Measurements from ENCODE around the gene NBAS. TPM values are rescaled to one million over a fixed set of nuclear protein-coding genes. Genes with fewer than 3 reads are reported as not detected.

The NBAS gene
- total and polyA plus RNA-seq, 2 of the 13 experiments (the other 11 are each of a cell fraction or from before 2014, with no cell fraction given): 33.6 to 58.7 TPM

DNA sequence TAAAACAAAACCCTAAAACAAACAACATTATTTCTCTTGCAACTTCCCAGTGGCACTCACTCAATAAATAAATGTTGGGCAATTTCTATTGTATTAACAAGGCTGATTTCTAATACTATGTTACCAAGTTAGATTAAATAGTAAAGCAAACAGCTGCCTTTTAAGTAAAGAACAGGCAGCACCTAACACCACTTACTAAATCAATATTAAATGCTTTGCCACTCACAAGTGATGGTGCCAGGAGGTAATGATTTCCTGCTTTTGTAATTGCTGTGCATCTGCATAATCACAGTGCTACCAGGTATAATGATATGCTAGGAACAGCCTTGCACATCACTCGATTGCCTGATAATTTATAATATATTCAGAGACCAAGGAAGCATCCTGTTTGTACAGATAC, 276.5 kb downstream of the NBAS start:
- TF ChIP-seq ZNF337 (CRISPR knock-in tag; IDR thresholded peaks at IDR 0.05; ENCODE audit: borderline replicate concordance, low read depth) (no peak), SOX13 (IDR thresholded peaks at IDR 0.05) (no peak), SOX13 (CRISPR knock-in tag; conservative IDR thresholded peaks at IDR 0.05 in 1 of 2, IDR thresholded peaks at IDR 0.05 in 1 of 2) (no peak), PCBP1 (IDR thresholded peaks at IDR 0.05; ENCODE audit: borderline replicate concordance, low read depth, low read length) (no peak), ZIK1 (CRISPR knock-in tag; IDR thresholded peaks at IDR 0.05; ENCODE audit: borderline replicate concordance, low read depth) (no peak), HDAC6 (IDR thresholded peaks at IDR 0.05; ENCODE audit: low read depth, low read length) (no peak), ZBTB1 (CRISPR knock-in tag; IDR thresholded peaks at IDR 0.05; ENCODE audit: borderline replicate concordance) (no peak), ZNF710 (CRISPR knock-in tag; IDR thresholded peaks at IDR 0.05; ENCODE audit: borderline replicate concordance) (no peak), ZNF34 (CRISPR knock-in tag; IDR thresholded peaks at IDR 0.05; ENCODE audit: borderline replicate concordance) (no peak), HOXA5 (CRISPR knock-in tag; IDR thresholded peaks at IDR 0.05) (no peak), HMG20A (CRISPR knock-in tag; IDR thresholded peaks at IDR 0.05; ENCODE audit: borderline replicate concordance) (no peak), MBD4 (IDR thresholded peaks at IDR 0.05; ENCODE audit: borderline replicate concordance, low read length) (no peak)
- TF ChIP-seq, protein P1, sequence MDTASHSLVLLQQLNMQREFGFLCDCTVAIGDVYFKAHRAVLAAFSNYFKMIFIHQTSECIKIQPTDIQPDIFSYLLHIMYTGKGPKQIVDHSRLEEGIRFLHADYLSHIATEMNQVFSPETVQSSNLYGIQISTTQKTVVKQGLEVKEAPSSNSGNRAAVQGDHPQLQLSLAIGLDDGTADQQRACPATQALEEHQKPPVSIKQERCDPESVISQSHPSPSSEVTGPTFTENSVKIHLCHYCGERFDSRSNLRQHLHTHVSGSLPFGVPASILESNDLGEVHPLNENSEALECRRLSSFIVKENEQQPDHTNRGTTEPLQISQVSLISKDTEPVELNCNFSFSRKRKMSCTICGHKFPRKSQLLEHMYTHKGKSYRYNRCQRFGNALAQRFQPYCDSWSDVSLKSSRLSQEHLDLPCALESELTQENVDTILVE (CRISPR knock-in tag; IDR thresholded peaks at IDR 0.05): no peak
- ChIA-PET POLR2A (no interaction called here), CTCF (ENCODE audit: low intra/inter-chr PET ratio, low total read pairs) (no interaction called here)
- H3K36me3 ChIP-seq (replicated peaks in 1 of 2; ENCODE audit: control insufficient read depth in 1 of 2, insufficient read depth in 2 of 2, low read length in 2 of 2): peaks cover 7 to 39% of the 10 kb centered on the region in 2 experiments
- peaks cover 12% of the 10 kb centered on the region for H3K4me1 ChIP-seq (ENCODE audit: insufficient read depth, low read length)
- H3K79me2 ChIP-seq (ENCODE audit: insufficient read depth, low read length): no peaks in the 10 kb centered on the region
- ATAC-seq: no peak
- no peaks in the 10 kb centered on the region for H4K20me1 ChIP-seq (ENCODE audit: insufficient read depth, low read length)
- BruUV-seq (replicated peaks): no TSS peak
- intact Hi-C loops (cut with micrococcal nuclease; ENCODE audit: unreplicated experiment) (no loop called here), in situ Hi-C loops (cut with HindIII; ENCODE audit: extremely low pct_ligation_motif_present, low pct_unique_long_range_greater_than_20kb) (no loop called here)
- H3K9me3 ChIP-seq (ENCODE audit: low read length): no peaks in the 10 kb centered on the region
- no peak overlapping the region for H3K27ac ChIP-seq (ENCODE audit: extremely low read length, insufficient read depth, low read length)
- no peak overlapping the region for H2AFZ ChIP-seq (ENCODE audit: low read length)
- no peak for DNase-seq (ENCODE audit: low spot score)
- H3K4me2 ChIP-seq (ENCODE audit: low read depth, low read length): no peak overlapping the region
- no peak overlapping the region for H3K9ac ChIP-seq (ENCODE audit: insufficient read depth, low read depth, low read length)
- H3K4me3 ChIP-seq (replicated peaks in 1 of 3; ENCODE audit: insufficient read depth in 1 of 3, low read depth in 2 of 3, low read length in 3 of 3): no peak overlapping the region
- H3K27me3 ChIP-seq (ENCODE audit: control insufficient read depth in 1 of 2, insufficient read depth in 2 of 2, low read length in 2 of 2): no peaks in the 10 kb centered on the region
- 93% methylated on average over 1 of the region's 1 CpG for WGBS (ENCODE audit: low lambda C conversion rate)
- no peak for FAIRE-seq

All from HepG2 (cell line).